HEK293T (cell line): ENCODE results near the gene SESTD1.
"Not testable (repeated sequence)": the region's sequence is repeated elsewhere in the genome, so short reads cannot be mapped to it uniquely, and the experiment has no call there.

Experiments used
- CTCF ChIA-PET: fragments of 350-600 bp; formaldehyde crosslinking; extraction: SDS; loops from one replicate; lab custom pipeline; 2021; ENCODE audit warnings: antibody characterized with exemption, inconsistent platforms; lab: Yijun Ruan, JAX
- POLR2A ChIA-PET: fragments of 350-600 bp; formaldehyde crosslinking; extraction: SDS; loops from one replicate; lab custom pipeline; 2020; ENCODE audit warnings: antibody characterized with exemption, inconsistent platforms; lab: Yijun Ruan, JAX
- DNase-seq: peaks from one replicate; pipeline ENCODE4 v3.0.0; 2012; ENCODE audit warnings: mixed read lengths; ENCODE audit errors: extremely low spot score
- ARNT ChIP-seq: fragments of 450-650 bp; IDR thresholded peaks from 2 replicates; pipeline ENCODE4 v1.6.1; 2017; ENCODE audit warnings: mild to moderate bottlenecking
- BHLHE40 ChIP-seq: fragments of 450-650 bp; IDR thresholded peaks from 2 replicates; pipeline ENCODE4 v1.6.1; 2016; ENCODE audit warnings: mild to moderate bottlenecking, moderate library complexity, borderline replicate concordance
- CTBP1 ChIP-seq: fragments of 450-650 bp; IDR thresholded peaks from 2 replicates; pipeline ENCODE4 v1.6.1; 2016; ENCODE audit warnings: borderline replicate concordance
- ELF4 ChIP-seq: fragments of 450-650 bp; IDR thresholded peaks from 2 replicates; pipeline ENCODE4 v1.6.1; 2017; ENCODE audit warnings: antibody characterized with exemption
- FOXA1 ChIP-seq: fragments of 450-650 bp; IDR thresholded peaks from 2 replicates; pipeline ENCODE4 v1.6.1; 2016; ENCODE audit warnings: mild to moderate bottlenecking
- FOXK2 ChIP-seq: fragments of 450-650 bp; IDR thresholded peaks from 2 replicates; pipeline ENCODE4 v1.6.1; 2016; ENCODE audit warnings: mild to moderate bottlenecking
- FOXM1 ChIP-seq: fragments of 450-650 bp; IDR thresholded peaks from 2 replicates; pipeline ENCODE4 v1.6.1; 2017; ENCODE audit warnings: mild to moderate bottlenecking, borderline replicate concordance
- HDGF ChIP-seq: fragments of 450-650 bp; IDR thresholded peaks from 2 replicates; pipeline ENCODE4 v1.6.1; 2017; ENCODE audit warnings: antibody characterized with exemption, borderline replicate concordance
- L3MBTL2 ChIP-seq: fragments of 450-650 bp; conservative IDR thresholded peaks from 2 replicates; pipeline ENCODE4 v1.6.1; 2016; ENCODE audit warnings: mild to moderate bottlenecking
- LEF1 ChIP-seq: fragments of 450-650 bp; IDR thresholded peaks from 2 replicates; pipeline ENCODE4 v1.6.1; 2017; ENCODE audit warnings: mild to moderate bottlenecking, borderline replicate concordance
- NFRKB ChIP-seq: fragments of 450-650 bp; IDR thresholded peaks from 2 replicates; pipeline ENCODE4 v1.6.1; 2016; ENCODE audit warnings: mild to moderate bottlenecking, moderate library complexity
- SP1 ChIP-seq: fragments of 450-650 bp; IDR thresholded peaks from 2 replicates; pipeline ENCODE4 v1.6.1; 2017
- SUZ12 ChIP-seq: fragments of 450-650 bp; IDR thresholded peaks from 2 replicates; pipeline ENCODE4 v1.6.1; 2016; ENCODE audit warnings: mild to moderate bottlenecking
- TARDBP ChIP-seq: fragments of 450-650 bp; IDR thresholded peaks from 2 replicates; pipeline ENCODE4 v1.6.1; 2016
- ZNF384 ChIP-seq: fragments of 450-650 bp; IDR thresholded peaks from 2 replicates; pipeline ENCODE4 v1.6.1; 2016
- TF ChIP-seq, protein P1 (sequence below): fragments of 450-650 bp; IDR thresholded peaks from 2 replicates; pipeline ENCODE4 v1.6.1; 2016

Gene SESTD1

DNA sequence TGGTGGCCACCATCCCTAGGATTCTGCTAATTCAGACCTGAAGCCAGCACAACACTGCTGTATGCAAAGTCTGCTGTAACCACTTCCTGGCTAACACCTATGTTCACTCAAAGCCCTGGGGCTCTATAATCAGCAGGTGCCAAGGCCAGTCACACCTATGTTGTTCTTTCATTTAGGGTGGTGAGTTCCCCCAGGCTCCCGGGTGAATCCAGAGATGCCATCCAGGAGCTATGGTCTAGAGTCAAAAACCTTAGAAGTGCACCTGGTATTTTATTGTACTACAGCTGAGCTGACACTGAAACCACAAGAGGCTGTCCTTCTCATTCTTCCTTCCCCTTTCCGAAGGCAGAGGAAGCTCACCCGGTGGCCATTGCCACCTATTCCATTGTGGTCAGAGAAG, 168.5 kb downstream of the SESTD1 start:
- POLR2A ChIA-PET = no interaction called here
- DNase-seq = no peak
- CTCF ChIA-PET = no interaction called here
- TF ChIP-seq LEF1 = no peak
- no peak for TF ChIP-seq FOXM1
- TF ChIP-seq ZNF384 = no peak
- no peak for TF ChIP-seq TARDBP
- TF ChIP-seq SUZ12 = no peak
- TF ChIP-seq FOXK2 = no peak
- no peak for TF ChIP-seq HDGF
- no peak for TF ChIP-seq L3MBTL2
- TF ChIP-seq SP1 = no peak
- no peak for TF ChIP-seq CTBP1

DNA sequence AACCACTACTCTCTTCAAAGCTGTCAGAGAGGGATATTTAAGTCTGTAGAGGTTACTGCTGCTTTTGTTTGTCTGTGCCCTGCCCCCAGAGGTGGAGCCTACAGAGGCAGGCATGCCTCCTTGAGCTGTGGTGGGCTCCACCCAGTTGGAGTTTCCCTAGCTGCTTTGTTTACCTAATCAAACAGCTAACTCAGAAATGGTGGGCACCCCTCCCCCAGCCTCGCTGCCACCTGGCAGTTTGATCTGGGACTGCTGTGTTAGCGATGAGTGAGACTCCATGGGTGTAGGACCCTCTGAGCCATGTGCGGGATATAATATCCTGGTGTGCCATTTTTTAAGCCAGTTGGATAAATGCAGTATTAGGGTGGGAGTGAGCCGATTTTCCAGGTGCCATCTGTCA, 171.7 kb downstream of the SESTD1 start:
- not testable (repeated sequence) for DNase-seq

DNA sequence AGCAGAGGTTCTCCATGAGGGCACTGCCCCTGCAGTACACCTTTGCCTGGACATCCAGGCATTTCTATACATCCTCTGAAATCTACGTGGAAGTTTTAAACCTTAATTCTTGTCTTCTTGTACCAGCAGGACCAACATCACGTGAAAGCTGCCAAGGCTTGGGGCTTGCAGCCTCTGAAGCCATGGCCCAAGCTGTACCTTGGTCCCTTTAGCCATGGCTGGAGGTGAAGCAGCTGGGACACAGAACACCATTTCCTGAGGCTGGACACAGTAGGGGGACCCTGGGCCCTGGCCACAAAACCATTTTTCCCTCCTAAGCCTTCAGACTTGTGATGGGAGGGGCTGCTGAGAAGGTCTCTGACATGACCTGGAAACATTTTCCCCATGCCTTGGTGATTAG, 181.9 kb downstream of the SESTD1 start:
- TF ChIP-seq NFRKB (no peak), SP1 (no peak), CTBP1 (no peak), FOXM1 (no peak), TARDBP (no peak), SUZ12 (no peak), ELF4 (no peak), BHLHE40 (no peak), HDGF (no peak), LEF1 (no peak), L3MBTL2 (no peak), FOXK2 (no peak), ARNT (no peak), ZNF384 (no peak), FOXA1 (no peak)
- TF ChIP-seq, protein P1, sequence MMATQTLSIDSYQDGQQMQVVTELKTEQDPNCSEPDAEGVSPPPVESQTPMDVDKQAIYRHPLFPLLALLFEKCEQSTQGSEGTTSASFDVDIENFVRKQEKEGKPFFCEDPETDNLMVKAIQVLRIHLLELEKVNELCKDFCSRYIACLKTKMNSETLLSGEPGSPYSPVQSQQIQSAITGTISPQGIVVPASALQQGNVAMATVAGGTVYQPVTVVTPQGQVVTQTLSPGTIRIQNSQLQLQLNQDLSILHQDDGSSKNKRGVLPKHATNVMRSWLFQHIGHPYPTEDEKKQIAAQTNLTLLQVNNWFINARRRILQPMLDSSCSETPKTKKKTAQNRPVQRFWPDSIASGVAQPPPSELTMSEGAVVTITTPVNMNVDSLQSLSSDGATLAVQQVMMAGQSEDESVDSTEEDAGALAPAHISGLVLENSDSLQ = no peak
- ChIA-PET CTCF (no interaction called here), POLR2A (no interaction called here)
- no peak for DNase-seq

More for the DNA sequence above, 171.7 kb downstream of the SESTD1 start:
- CTCF ChIA-PET, POLR2A ChIA-PET: not testable (repeated sequence)

DNA sequence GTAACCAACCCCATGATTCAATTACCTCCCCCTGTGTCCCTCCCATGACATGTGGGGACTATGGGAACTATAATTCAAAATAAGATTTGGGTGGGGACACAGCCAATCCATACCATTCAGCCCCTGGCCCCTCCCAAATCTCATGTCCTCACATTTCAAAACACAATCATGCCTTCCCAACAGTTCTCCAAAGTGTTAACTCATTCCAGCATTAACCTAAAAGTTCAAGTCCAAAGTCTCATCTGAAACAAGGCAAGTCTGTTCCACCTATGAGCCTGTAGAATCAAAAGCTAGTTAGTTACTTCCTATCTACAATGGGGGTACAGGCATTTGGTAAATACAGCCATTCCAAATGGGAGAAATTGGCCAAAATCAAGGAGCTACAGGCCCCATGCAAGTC, 182.7 kb downstream of the SESTD1 start:
- ChIA-PET CTCF (no interaction called here), POLR2A (no interaction called here)
- DNase-seq = no peak
- TF ChIP-seq FOXA1 = no peak
- TF ChIP-seq NFRKB = no peak
- no peak for TF ChIP-seq ELF4
- TF ChIP-seq FOXM1 = no peak
- TF ChIP-seq LEF1 = no peak
- TF ChIP-seq HDGF = no peak
- no peak for TF ChIP-seq L3MBTL2
- no peak for TF ChIP-seq SUZ12
- TF ChIP-seq SP1 = no peak
- TF ChIP-seq, protein P1 = no peak
- no peak for TF ChIP-seq CTBP1
- TF ChIP-seq ARNT = no peak
- no peak for TF ChIP-seq ZNF384
- TF ChIP-seq FOXK2 = no peak
- TF ChIP-seq TARDBP = no peak

DNA sequence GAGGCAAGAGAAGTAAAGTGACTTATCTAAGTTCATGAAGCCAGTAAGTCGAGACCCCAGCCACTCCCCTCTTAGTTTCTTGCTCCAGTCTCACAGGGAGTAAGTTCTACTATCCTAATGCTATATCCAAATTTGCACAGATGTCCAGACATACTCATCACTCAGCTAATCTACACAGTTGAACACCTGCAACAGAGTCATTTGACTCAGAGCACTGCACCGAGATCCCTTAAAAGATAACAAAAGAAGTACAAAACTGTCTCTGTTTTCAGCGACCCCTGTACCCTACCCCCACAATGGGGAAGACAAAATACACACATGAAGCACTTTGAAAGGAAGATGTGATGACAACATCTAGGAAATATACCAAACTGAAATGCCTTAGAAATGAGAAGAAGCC, 192.1 kb downstream of the SESTD1 start:
- no peak for TF ChIP-seq ARNT
- no peak for TF ChIP-seq LEF1
- no peak for TF ChIP-seq NFRKB
- no peak for DNase-seq
- CTCF ChIA-PET = no interaction called here
- POLR2A ChIA-PET = no interaction called here

DNA sequence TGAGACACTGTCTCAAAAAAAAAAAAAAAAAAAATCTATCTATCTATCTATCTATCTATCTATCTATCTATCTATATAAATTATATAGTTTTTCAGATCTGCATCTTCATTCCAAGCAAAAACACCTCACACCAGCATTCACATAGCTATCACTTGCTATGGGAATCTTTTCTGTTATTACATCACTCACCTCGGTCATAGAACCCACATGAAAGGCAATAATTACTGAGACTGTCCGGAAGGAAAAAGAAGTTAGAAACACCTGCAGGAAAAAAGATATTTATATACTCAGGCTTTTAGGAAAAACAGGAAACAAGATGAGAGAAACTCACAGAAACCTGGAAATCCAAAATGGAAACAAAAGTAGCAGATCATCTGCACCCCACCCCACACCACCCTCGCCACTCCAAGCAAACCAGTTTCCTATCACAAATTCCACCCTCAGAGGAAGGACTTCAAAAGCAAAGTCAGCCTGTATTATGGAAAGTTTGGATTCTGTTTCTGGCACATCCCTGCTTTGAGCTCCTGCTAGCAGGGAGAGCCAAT, 192.7 kb downstream of the SESTD1 start:
- DNase-seq = no peak
- ChIA-PET CTCF (no interaction called here), POLR2A (no interaction called here)
- TF ChIP-seq L3MBTL2 (no peak), FOXM1 (no peak), FOXK2 (no peak)

DNA sequence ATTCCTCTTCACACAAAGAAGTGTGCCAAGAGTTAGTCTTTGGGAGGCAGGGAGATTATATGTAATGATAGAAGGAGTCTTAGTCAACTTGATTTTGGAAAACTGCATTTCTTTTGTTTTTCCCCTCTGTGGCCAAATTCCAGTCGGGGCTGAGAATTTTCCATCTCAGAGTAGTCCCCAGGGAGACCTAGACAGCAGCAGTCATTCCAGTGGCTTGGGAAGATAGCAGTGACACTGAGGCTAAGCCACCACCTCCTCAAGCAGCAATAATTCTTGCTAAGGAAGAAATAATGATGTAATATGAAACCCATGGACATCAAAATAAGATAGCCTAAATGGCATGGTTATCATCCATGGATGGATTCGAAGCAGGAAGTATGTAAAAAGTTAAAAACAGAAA, 193.7 kb downstream of the SESTD1 start:
- ChIA-PET CTCF (interaction anchor here (0.7 kb wide), 1 partner anchor 481 kb away, joined by 3 read pairs; no protein-coding TSS in a partner anchor), POLR2A (no interaction called here)
- no peak for TF ChIP-seq HDGF
- TF ChIP-seq, protein P1 = no peak
- no peak for TF ChIP-seq SUZ12
- TF ChIP-seq NFRKB = no peak
- TF ChIP-seq FOXM1 = no peak
- no peak for TF ChIP-seq SP1
- no peak for TF ChIP-seq TARDBP
- no peak for TF ChIP-seq ARNT
- no peak for TF ChIP-seq FOXK2
- no peak for TF ChIP-seq BHLHE40
- TF ChIP-seq ELF4 = no peak
- DNase-seq = no peak
